HG03432 (cell line): ENCODE measurements around the gene RAG2.
A peak's percentile ranks its signal among the peaks of the same experiment; 100 is the strongest.

Source experiments
- ATAC-seq: cut with Tn5 transposase; IDR thresholded peaks from one replicate; pipeline ENCODE4 v1.9.1; 2021; ENCODE audit warnings: mild to moderate bottlenecking, moderate library complexity; ENCODE audit not compliant: unreplicated experiment

Gene RAG2

DNA sequence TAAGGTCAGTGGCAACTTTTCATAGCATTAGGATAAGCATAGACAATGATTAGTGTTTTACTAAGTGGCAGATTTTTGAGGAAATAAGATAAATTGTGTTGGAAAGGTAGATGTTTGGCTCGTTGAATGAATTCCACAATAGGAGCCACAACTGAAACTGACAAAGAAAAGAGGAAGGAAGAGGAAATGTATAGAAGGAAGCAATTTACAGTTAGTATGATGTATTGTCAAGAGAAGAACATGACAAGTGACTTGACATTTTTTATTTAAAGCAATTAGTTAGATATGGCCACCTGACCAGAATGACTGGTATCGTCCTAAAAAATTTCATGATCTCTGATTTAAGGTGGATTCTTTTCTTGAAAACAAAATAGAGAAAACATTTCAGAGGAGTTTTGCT is 3.1 kb upstream of the RAG2 start:
- no peak for ATAC-seq

DNA sequence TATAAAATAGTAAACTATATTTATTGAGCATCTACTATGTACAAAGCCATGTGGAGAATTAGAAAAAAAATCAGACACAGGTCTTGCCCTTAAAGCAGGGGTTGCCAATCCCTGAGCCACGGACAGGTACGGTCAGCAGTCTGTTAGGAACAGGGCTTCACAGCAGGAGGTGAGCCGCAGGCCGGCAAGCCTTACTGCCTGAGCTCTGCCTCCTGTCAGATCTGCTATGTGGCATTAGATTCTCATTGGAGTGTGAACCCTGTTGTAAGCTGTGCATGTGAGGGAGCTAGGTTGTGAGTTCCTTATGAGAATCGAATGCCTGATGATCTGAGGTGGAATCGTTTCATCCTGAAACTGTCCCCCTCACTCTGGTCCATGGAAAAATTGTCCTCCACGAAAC is 2.1 kb upstream of the RAG2 start:
- no peak for ATAC-seq

DNA sequence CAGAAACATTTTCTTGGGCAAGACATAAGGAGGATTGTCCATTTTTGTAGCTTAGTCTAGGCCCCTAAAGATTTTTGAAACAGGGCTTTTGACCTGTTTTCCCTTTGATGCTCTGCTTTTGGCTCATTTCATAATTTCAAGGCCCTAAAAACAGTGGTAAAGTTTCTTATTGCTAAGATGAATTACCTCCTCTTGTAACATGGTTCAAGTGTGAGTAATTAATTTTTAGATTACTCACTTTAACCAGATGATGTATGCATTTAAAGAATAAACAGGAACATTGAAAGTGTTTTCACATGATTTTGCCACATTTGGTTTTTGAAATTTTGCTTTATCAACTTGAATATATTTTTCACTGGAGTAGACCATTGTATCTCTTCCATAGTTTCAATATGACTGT is 1.2 kb downstream of the RAG2 start:
- ATAC-seq = no peak

DNA sequence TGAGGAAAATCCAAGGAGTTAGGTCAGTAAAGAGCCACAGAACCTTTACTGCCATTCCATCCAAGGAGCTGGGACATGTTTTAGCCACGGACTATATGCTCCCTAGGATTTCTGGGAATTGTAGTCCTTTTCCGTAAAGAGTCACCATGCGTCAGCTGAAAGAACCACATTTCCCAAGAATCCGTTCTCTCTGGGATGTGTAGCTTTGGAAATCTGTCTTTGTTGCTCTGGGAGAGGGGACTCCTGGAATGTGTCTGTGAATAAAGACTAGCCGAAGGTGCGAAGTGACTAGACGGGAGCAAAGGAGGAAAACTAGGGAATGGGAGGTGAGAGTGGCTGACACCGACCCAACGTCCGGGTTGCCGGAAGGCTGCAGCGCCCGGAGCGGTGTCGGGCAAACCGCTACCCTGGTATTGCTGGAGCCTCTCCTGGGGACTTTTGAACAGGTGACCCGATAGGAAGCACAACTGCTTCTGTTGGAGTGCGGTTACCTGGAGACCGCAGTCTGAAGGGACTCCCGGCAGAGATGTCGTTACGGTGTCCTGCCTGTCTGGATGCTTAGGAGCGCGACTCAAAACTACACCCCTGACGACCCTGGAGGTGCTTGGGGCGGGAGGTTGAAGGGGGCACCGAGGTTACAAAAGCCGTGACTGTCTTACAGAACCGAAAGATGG is 3.6 kb downstream of the RAG2 start, which contains the start of gene IFTAP:
IFTAP (plus strand) TSS at position 187 of the 674 bp plus-strand sequence. CDS start 15,602 bp downstream, outside the sequence.
- peak; percentile 95 for ATAC-seq

DNA sequence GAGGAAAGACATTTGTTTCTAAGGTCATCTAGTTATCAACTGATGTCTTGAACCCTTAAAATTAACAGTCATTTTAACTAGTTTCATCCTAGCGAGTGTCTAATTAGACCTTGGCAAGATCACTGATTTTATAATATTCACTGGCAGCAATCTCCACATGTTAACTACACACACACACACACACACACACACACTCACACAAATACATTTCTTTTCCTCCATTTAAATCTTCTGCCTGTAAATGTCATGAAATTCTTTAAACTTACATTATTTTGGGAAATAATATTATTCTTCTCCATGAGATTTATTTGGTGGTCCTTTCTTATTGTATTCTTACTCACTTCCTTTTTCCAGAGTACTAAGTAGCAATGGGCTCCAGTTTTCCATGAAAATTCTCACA is 6.6 kb downstream of the RAG2 start:
- ATAC-seq = no peak

DNA sequence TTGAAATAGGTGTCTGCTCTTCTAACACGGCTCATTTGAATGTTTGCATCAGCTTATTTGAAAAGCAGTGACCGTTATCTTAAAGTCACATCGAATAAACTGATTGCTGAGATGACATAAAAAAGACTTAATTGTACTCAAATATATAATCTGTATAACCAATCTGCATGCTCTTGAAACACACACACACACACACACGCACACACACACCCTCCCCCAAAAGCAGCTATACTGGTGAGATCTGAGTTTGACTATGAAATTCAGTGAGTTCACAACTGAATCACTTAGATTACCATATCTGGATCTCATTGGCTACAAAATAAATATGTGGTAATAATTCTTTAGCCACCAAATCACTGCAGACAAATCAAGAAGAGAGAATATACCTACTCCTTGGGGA is 7.5 kb downstream of the RAG2 start:
- no peak for ATAC-seq

DNA sequence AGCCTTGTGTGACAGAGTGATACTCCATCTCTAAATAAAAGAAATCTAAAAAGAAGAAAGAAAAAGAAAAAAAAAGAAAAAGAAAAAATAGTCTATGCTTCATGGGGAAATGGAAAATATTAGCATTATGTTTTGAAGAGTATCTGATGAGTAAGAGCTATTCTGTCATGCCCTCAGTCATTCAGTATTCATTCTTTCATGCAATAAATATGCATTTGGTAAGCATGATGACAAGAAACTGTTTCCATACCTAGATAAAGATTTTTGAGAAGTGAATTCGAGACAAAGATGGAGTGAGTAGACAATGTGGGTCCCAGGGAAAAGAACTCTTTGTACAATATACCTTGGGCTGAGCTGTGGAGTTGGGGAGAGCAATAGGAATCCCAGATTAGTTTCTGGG is 9.9 kb downstream of the RAG2 start:
- ATAC-seq = no peak

DNA sequence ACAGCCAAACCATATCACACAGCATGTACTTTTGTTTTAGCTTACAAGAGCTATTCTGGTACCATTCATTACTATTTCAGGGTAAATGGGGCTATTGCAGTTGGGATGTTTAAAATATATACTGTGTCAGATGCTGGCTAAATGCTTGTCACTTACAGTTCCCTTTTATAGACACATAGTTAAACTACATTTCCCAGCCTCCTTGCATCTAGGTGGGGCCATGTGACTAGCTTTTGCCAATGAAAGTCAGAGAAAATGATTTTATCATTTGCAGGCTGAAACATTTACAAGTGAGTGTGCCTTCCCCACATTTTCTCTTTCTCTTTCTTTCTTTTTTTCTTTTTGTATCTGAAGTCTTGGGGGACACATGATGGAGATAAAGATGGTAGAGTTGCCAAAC is 11.5 kb downstream of the RAG2 start:
- ATAC-seq = peak; percentile 76

DNA sequence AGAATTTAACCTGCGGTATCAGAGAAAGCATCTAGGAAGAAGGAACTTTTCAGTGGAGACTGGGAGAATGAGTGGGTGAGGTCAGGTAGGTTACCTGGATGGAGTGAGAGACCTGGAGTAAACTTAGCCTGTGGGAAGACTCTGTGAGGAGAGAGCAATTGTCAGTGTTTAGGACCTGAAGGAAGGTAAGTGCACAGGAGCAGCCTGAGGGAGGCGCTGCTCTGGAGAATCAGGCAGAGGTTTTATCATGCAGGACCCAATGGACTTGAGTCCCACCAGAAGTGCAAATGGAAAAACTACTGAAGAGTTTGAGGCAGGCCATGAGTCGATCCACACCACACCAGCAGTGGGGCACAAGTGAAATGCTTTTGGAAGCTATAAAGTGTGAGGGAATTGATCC is 14.4 kb downstream of the RAG2 start:
- no peak for ATAC-seq

DNA sequence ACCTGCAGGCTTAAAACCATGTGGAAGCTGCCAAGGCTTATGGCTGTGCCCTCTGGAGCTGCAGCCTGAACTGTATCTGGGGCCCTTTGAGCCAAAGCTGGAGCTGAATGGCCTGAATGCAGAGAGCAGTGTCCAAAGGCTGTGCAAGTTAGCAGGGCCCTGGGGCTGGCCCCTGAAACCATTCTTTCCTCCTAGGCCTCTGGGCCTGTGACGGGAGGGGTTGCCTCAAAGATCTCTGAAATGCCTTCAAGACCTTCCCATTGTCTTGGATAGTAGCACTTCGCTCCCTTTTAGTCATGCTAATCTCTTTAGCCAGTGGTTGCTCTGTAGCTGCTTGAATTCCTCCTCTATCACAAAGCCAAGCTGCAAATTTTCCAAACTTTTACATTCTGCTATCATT is 16.5 kb downstream of the RAG2 start:
- no peak for ATAC-seq

DNA sequence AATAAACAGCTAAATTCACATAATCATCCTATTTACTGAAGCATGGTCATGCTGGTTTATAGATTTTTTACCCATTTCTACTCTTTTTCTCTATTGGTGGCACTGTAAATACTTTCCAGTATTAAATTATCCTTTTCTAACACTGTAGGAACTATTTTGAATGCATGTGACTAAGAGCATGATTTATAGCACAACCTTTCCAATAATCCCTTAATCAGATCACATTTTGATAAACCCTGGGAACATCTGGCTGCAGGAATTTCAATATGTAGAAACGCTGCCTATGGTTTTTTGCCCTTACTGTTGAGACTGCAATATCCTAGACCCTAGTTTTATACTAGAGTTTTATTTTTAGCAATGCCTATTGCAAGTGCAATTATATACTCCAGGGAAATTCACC is 19.6 kb downstream of the RAG2 start:
- ATAC-seq = no peak

DNA sequence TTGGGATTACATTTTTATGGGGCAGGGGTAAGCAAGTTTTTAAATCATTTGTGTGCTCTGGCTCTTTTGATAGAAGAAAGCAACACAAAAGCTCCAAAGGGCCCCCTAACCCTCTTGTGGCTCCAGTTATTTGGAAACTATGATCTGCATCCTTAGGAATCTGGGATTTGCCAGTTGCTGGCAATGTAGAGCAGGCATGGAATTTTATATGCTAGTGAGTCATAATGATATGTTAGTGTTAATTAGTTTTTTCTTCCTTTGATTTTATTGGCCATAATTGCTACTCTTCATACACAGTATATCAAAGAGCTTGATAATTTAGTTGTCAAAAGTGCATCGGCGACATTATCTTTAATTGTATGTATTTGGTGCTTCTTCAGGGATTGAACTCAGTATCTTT is 20.2 kb downstream of the RAG2 start:
- no peak for ATAC-seq

DNA sequence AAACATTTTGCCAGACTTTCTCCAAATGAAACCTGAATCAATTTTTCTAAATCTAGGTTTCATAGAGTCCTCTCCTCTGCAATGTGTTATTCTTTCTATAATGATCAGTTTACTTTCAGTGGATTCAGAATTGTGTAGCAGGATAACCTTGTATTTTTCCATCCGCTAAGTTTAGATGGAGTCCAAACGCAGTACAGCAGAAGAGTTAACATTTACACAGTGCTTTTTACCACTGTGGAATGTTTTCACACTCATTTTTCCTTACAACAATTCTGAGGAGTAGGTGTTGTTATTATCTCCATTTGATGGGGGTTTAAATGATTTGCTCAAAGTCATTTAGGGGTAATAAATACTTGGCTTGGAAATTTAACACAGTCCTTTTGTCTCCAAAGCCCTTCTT is 20.7 kb downstream of the RAG2 start:
- no peak for ATAC-seq

DNA sequence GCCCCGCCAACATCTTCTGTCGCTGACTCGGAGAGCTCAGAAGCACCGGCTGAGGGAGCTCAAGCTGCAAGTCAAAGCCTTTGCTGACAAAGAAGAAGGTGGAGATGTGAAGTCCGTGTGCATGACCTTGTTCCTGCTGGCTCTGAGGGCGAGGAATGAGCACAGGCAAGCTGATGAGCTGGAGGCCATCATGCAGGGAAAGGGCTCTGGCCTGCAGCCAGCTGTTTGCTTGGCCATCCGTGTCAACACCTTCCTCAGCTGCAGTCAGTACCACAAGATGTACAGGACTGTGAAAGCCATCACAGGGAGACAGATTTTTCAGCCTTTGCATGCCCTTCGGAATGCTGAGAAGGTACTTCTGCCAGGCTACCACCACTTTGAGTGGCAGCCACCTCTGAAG is 23.6 kb downstream of the RAG2 start:
- ATAC-seq = no peak

DNA sequence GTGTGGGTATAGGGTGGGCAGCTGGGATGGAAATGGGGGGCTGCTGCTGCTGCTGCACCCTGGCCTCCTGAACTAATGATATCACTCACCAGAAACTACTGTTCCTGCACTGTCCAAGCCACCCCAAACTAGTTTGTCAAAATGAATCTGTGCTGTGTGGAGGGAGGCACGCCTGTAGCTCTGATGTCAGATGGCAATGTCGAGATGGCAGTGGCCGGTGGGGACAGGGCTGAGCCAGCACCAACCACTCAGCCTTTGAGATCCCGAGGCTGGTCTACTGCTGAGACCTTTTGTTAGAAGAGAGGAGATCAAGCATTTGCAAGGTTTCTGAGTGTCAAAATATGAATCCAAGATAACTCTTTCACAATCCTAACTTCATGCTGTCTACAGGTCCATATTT is 28.9 kb downstream of the RAG2 start:
- no peak for ATAC-seq

DNA sequence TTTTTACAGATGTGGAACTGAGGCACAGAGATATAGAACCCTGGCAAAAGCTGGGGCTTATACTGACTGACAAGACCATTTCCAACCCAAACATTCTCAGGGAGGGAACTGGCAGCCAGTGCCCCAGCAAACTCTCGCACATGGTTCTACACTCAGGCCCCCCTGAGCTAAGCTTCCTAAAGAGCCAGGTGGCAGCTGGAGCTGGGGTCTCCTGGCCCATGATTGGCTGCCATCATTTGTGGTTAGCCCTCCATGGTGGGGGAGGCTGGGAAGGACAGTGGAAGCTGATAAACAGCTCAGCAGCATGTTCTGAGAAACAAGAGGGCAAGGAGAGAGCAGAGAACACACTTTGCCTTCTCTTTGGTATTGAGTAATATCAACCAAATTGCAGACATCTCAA is 30.3 kb downstream of the RAG2 start, which contains the start of gene RAG1:
RAG1 (plus strand) TSS at position 314 of the 400 bp plus-strand sequence. CDS start 5,298 bp downstream, outside the sequence.
- ATAC-seq = no peak

DNA sequence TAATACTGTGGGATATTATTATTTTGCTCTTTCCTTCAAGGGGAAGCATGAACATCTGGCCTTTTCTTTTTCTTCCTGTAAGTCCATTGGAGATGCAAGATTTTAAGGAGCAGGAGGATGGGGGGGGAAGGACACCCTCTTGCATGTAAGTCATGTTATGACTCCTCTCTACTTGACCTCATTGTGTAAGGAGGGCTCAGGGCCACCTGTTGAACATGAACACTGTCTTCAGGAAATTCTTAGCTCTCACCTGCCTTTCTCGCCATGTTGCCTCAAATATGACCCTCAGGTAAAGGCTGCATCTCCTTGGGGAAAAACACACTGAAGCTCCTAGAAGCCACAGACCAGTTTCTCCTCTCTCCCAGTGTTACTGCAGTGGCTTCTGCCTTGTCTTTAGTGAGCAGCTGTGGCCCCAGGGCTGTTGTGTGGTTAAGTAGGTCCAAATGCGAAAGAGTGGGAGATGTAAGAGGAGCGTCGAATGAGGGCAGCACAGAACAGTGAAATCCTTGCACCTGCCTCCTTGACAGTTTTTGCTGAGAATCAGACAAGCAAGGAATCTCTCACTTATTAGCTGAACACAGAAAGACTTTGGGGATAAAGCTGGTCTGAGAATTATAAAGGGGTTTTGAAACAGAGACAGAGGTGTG is 31.5 kb downstream of the RAG2 start:
- no peak for ATAC-seq

DNA sequence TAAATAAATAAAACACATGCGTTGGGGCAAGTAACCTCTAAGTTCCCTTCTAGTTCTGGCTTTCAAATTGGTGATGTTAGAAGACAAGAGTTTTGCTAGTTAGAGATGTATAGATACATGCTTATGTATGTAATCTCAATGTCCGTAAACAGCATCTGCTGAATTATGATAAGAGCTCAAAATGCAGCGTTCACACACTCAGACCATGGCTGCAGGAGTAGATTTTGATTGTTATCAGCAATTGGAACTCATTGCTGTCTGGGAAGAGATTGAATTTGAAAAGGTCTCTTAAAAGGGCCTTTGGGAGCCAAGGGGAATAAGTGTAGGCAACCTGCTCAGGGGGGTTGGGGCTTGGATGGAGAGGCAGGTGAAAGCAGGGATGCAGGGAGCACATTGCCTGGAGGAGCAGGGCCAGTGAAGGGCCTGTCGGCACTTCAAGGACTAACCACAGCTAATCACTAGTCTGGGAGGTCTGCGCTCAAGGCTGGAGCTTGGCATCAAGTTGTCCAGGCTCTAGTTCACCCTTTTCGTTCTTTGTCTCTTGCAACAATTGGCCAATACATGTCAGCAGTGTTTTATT is 32.9 kb downstream of the RAG2 start:
- ATAC-seq = no peak

DNA sequence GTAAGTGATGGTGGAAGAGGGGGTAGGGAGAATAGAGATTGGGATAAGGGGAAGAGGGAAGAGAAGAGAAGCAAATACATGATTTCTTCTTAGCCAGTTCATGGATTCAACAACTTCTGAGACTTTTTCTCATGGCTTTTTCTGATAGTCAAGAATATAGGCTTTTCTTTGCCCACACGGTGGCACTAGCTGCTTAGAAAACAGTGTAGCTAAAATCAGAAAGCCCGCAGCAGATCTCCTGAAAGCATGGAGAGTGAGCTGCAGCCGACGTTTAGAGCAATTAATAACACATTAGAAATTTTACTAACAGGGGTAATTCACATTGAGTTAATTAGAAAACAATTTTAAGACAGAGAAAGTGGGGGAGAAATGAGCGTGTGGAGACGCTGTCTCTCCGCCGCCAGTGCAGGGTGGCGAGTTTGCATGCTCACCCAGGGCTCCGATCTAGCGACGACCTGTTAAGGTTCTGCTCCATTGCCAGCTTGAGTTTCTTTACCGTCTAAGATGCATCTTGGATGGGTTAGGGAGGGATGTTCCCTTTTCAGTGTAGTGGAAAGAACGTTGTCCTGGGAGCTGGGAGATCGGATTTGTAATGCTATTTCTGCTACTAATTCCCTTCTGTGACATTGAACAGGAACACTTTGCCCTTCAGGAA is 33.5 kb downstream of the RAG2 start:
- ATAC-seq = peak; percentile 74

DNA sequence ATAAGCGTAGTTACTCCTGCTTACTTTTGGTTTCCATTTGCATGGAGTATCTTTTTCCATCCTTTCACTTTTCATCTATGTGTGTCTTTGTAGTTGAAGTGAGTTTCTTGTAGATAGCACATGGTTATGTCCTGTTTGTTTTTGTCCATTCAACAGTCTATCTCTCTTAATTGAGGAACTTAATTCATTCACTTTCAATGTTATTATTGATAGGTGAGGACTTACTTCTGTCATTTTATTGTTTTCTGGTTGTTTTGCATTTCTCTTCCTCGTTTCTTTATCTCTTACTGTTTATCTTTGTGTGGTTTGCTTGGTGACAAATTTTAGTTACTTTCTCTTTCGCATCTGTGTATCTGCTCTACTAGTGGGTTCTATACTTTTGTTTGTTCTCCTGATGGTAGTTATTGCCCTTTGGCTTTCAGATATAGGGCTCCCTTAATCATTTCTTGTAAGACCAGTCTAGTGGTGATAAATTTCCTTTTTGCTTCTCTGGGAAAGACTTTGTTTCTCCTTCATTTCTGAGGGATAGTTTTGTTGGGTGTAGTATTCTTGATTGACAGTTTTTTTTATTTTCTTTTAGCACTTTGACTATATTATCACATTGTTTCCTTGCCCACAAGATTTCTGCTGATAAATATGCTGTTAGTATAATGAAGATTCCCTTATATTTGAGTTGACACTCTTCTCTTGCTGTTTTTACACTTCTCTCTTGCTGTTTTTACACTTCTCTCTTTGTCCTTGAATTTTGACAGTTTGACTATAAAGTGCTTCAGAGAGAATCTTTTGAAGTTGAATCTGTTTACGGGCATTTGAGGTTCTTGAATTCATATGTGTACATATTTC is 39.2 kb downstream of the RAG2 start:
- peak; percentile 99 for ATAC-seq

DNA sequence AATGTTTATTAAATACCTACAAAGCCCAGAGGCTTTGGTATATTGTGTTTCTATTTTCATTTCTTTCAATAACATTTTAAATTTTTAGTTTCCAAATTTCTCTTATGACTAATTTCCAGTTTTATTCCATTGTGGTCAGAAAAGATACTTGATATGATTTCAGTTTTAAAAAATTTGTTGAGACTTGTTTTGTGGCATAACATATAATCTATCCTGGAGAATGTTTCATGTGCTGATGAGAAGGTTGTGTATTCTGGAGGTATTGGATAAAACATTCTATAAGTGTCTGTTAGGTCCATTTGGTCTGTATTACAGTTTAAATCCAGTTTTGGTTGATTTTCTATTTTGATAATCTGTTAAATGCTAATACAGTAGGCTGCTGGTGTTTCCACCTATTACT is 40.0 kb downstream of the RAG2 start:
- peak; percentile 9 for ATAC-seq
